HFFc6 (cell line): ENCODE data around the gene ZNF680. TPM values are rescaled to one million over a fixed set of nuclear protein-coding genes. Genes with fewer than 3 reads are reported as not detected.
A peak's percentile ranks its signal among the peaks of the same experiment; 100 is the strongest.

Experiments used
- DNase-seq: peaks from one replicate; pipeline ENCODE4 v3.0.0-alpha.2; 2018
- H3K27ac Mint-ChIP-seq: 2 replicates; pipeline ENCODE4 v1.8.0; 2020; ENCODE audit warnings: mild to moderate bottlenecking, mixed read lengths
- H3K27me3 Mint-ChIP-seq: 2 replicates; pipeline ENCODE4 v1.8.0; 2021; ENCODE audit warnings: mild to moderate bottlenecking, moderate library complexity, mixed read lengths; ENCODE audit not compliant: insufficient read depth
- H3K36me3 Mint-ChIP-seq: 2 replicates; pipeline ENCODE4 v1.8.0; 2021; ENCODE audit warnings: low read depth, mixed read lengths
- H3K4me1 Mint-ChIP-seq: 2 replicates; pipeline ENCODE4 v1.8.0; 2020; ENCODE audit warnings: low read depth, mixed read lengths
- H3K4me3 Mint-ChIP-seq: 2 replicates; pipeline ENCODE4 v1.8.0; 2020; ENCODE audit warnings: mild to moderate bottlenecking, moderate library complexity, mixed read lengths
- H3K9me3 Mint-ChIP-seq: 2 replicates; pipeline ENCODE4 v1.8.0; 2020; ENCODE audit warnings: mild to moderate bottlenecking, mixed read lengths
- total RNA-seq, 6 experiments: library from RNA; stranded (reverse); fragmentation: NEBNext Ultra II Directional; extraction: Animal tissue kit (Norgen Biotek cat#: 25700); gene quantifications; 2 replicates in 1 of 6; 3 replicates in 5 of 6; pipeline ENCODE4 v1.2.3, GENCODE V29; 2021
- TF ChIP-seq, protein P1 (sequence below): fragments of 200-600 bp; sonication (generic); IDR thresholded peaks from 2 replicates; pipeline ENCODE4 v1.5.0; 2021; ENCODE audit warnings: antibody characterized with exemption, mild to moderate bottlenecking

ZNF680 gene
- total RNA-seq, 6 experiments from 2014 or later, result 3.6 to 4.7 (median 3.9) TPM

DNA sequence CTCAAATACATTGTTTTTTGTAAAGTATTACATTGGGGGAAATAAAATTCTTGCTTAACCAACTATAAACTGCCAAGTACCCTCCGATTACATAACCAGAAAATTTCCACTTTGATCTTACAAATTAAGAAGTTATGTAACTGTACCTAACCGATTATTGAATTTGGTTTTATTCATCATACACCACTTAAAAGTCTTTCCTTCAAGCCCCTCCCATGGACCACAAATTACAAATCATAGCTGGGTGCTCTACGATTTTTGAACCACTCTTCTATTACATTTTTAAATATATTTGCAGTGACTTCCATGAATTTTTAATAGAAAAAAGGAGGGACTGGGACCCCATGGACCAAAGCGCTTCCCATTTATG is 630 bp downstream of the ZNF680 start:
- Mint-ChIP-seq H3K27ac (peak overlapping the region; percentile 99), H3K27me3 (peaks cover 5% of the 10 kb centered on the region; the same call in 1 of the 2 replicates), H3K4me3 (peak overlapping the region; percentile 100), H3K36me3 (peaks cover 31% of the 10 kb centered on the region), H3K9me3 (no peaks in the 10 kb centered on the region), H3K4me1 (peaks cover 30% of the 10 kb centered on the region)
- DNase-seq, result no peak
- TF ChIP-seq, protein P1, sequence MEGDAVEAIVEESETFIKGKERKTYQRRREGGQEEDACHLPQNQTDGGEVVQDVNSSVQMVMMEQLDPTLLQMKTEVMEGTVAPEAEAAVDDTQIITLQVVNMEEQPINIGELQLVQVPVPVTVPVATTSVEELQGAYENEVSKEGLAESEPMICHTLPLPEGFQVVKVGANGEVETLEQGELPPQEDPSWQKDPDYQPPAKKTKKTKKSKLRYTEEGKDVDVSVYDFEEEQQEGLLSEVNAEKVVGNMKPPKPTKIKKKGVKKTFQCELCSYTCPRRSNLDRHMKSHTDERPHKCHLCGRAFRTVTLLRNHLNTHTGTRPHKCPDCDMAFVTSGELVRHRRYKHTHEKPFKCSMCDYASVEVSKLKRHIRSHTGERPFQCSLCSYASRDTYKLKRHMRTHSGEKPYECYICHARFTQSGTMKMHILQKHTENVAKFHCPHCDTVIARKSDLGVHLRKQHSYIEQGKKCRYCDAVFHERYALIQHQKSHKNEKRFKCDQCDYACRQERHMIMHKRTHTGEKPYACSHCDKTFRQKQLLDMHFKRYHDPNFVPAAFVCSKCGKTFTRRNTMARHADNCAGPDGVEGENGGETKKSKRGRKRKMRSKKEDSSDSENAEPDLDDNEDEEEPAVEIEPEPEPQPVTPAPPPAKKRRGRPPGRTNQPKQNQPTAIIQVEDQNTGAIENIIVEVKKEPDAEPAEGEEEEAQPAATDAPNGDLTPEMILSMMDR, result no peak

DNA sequence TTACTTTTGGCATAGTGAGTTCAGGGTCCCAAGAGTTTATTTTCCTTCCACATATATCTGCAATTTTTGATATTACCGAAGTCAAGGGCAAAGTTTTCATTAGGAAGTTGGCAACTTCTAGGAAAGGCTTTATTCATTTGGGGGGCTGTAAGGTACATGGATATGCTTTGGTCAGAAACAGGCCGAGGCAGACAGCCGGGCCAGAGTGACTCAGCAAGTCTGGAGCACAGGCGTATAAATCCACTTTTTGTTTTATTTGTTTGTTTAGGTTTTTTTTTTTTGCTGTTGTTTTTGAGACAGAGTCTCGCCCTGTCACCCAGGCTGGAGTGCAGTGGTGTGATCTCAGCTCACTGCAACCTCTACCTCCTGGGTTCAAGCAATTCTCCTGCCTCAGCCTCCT is 3.7 kb downstream of the ZNF680 start:
- peaks cover 5% of the 10 kb centered on the region; the same call in 1 of the 2 replicates for H3K27me3 Mint-ChIP-seq
- TF ChIP-seq, protein P1, result no peak
- peak overlapping the region; percentile 64; the same call in 1 of the 2 replicates for H3K27ac Mint-ChIP-seq
- H3K4me3 Mint-ChIP-seq, result no peak overlapping the region
- H3K4me1 Mint-ChIP-seq, result peaks cover 41% of the 10 kb centered on the region
- DNase-seq, result no peak
- H3K9me3 Mint-ChIP-seq, result peaks cover 25% of the 10 kb centered on the region
- H3K36me3 Mint-ChIP-seq, result peaks cover 59% of the 10 kb centered on the region

DNA sequence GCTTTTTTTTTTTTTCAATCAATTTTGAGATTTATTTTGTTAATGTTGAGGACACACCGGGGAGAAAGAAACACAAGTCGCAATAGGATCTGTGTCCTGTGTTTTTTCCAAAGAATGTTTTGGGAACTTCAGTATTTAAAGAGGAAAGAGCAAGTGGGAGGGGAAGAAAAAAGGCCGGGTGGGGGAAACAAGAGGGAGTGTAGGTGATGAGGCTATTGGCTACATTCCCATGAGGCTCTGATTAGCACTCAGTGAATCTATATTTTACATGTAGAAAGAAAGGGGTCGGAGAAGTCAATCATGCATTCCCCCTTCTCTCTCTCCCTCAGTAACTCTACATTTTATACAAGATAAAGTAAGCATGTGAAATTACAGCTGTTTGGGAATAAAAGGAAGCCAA is 4.1 kb downstream of the ZNF680 start:
- TF ChIP-seq, protein P1, result no peak
- peak overlapping the region; percentile 64; the same call in 1 of the 2 replicates for H3K27ac Mint-ChIP-seq
- no peak overlapping the region for H3K4me3 Mint-ChIP-seq
- peaks cover 25% of the 10 kb centered on the region for H3K9me3 Mint-ChIP-seq
- peaks cover 37% of the 10 kb centered on the region for H3K4me1 Mint-ChIP-seq
- H3K36me3 Mint-ChIP-seq, result peaks cover 59% of the 10 kb centered on the region
- DNase-seq, result no peak
- peaks cover 5% of the 10 kb centered on the region; the same call in 1 of the 2 replicates for H3K27me3 Mint-ChIP-seq

DNA sequence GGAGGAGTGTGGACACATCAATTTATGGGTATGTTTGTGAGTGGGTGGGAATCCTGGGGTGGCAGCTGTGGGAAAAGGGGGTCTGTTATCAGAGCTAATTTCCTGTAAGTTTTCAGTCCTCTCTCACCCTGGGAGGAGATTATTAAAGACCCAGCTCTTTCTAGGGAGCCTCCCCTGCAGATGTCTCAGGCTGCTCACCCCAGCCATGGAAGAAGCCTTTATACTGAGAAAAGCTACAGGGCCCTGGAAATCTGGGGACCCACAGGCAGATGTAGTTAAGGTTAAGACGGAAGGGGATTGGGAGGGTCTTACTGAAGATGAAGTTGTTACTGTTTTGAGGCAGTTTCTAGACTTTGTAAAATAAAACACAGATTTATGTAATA is 4.6 kb downstream of the ZNF680 start:
- TF ChIP-seq, protein P1, result no peak
- peak overlapping the region; percentile 4; the same call in 1 of the 2 replicates for H3K27ac Mint-ChIP-seq
- peaks cover 62% of the 10 kb centered on the region for H3K36me3 Mint-ChIP-seq
- H3K27me3 Mint-ChIP-seq, result peaks cover 5% of the 10 kb centered on the region; the same call in 1 of the 2 replicates
- no peak overlapping the region for H3K4me3 Mint-ChIP-seq
- peaks cover 32% of the 10 kb centered on the region for H3K4me1 Mint-ChIP-seq
- DNase-seq, result no peak
- peaks cover 25% of the 10 kb centered on the region for H3K9me3 Mint-ChIP-seq

DNA sequence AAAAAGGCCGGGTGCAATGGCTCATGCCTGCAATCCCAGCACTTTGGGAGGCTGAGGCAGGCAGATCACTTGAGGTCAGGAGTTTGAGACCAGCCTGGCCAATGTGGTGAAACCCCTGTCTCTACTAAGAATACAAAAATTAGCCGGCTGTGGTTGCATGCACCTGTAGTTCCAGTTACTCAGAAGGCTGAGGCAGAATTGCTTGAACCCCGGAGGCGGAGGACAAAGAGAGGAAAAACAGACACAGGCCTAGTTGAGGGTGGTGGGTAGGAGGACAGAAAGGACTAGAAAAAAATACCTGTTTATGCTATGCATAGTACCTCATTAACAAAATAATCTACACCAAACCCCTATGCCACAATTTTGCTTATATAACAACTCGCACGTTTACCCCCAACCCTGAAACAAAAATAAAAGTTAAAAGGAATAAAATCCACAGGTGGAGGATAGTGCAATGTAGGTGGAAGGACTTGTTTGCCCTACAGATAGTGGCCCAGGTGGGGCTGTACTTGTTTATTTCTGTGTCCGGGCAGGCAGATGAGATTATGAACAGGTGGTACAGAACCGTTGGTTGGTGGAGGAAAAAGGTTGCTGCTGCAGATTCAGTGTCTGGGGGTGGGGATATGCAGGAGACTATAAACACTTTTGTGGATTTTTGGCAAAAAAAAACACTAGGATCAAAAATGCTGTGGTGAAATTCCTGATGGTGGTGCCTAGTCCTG is 5.1 kb downstream of the ZNF680 start:
- TF ChIP-seq, protein P1, result no peak
- peaks cover 65% of the 10 kb centered on the region for H3K36me3 Mint-ChIP-seq
- peaks cover 25% of the 10 kb centered on the region for H3K9me3 Mint-ChIP-seq
- H3K27me3 Mint-ChIP-seq, result peaks cover 1% of the 10 kb centered on the region; the same call in 1 of the 2 replicates
- peaks cover 32% of the 10 kb centered on the region for H3K4me1 Mint-ChIP-seq
- no peak for DNase-seq
- H3K27ac Mint-ChIP-seq, result peak overlapping the region; percentile 4; the same call in 1 of the 2 replicates
- no peak overlapping the region for H3K4me3 Mint-ChIP-seq
